Measurements from ENCODE around the gene PPP1R8.

- TF ChIP-seq CTCF (IDR thresholded peaks at IDR 0.05 in 2 of 3, conservative IDR thresholded peaks at IDR 0.05 in 1 of 3; ENCODE audit: borderline replicate concordance in 1 of 3, insufficient read depth in 1 of 3, low read depth in 2 of 3, low read length in 2 of 3) (no peak), ZNF274 (IDR thresholded peaks at IDR 0.05; ENCODE audit: low read depth, low read length) (no peak), POLR2A (IDR thresholded peaks at IDR 0.05; ENCODE audit: borderline replicate concordance, extremely low read depth, insufficient read depth, insufficient read length) (no peak), JUND (IDR thresholded peaks at IDR 0.05) (no peak), EZH2phosphoT487 (IDR thresholded peaks at IDR 0.05; ENCODE audit: borderline replicate concordance) (no peak), EZH2 (IDR thresholded peaks at IDR 0.05) (no peak), RAD21 (IDR thresholded peaks at IDR 0.05; ENCODE audit: low read depth) (no peak)
- TF ChIP-seq, protein P1, sequence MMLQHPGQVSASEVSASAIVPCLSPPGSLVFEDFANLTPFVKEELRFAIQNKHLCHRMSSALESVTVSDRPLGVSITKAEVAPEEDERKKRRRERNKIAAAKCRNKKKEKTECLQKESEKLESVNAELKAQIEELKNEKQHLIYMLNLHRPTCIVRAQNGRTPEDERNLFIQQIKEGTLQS (IDR thresholded peaks at IDR 0.05), result no peak
These were observed 20.7 kb upstream of the PPP1R8 start for GRCh38 chr1:27809883-27810282.
